ENCODE measurements around the gene FREY1. TPM values are rescaled to one million over a fixed set of nuclear protein-coding genes. Genes with fewer than 3 reads are reported as not detected.

The FREY1 gene
- total RNA-seq, 1 experiment from 2014 or later: 0.76 TPM

GRCh38 chr11:45929486-45930030, 22.5 kb upstream of the FREY1 start:
- DNase-seq (ENCODE audit: low read depth): peak; percentile 42

DNA sequence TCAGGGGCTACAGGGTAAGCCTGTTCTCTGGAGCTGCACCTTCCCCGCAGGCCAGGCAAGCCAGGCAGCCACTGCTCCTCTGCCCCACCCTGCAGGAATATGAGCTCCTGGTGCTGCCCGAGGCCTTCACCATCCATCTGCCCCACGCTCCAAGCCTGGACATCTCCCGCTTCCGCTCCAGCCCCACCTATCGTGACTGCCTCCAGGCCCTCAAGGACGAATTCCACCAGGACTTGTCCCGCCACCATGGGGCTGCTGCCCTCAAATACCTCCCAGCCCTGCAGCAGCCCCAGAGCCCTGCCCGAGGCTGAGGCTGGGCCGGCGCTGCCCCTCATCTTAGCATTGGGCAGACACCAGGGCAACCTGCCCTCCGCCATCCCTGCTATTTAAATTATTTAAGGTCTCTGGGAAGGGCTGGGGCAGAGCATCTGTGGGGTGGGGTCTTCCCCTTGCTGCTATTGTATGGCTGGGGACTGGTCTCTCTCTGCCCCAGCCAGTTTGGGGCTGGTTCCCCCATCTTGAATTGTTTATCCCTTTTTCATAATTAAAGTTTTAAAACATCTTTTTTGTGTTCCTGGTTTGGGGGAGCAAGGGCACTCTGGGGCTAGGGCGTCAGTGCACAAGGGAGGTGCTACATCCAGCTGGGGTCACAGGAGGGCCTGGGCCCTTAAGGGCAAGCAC, 21.6 kb upstream of the FREY1 start:
- no peak for DNase-seq (ENCODE audit: low read depth)

DNA sequence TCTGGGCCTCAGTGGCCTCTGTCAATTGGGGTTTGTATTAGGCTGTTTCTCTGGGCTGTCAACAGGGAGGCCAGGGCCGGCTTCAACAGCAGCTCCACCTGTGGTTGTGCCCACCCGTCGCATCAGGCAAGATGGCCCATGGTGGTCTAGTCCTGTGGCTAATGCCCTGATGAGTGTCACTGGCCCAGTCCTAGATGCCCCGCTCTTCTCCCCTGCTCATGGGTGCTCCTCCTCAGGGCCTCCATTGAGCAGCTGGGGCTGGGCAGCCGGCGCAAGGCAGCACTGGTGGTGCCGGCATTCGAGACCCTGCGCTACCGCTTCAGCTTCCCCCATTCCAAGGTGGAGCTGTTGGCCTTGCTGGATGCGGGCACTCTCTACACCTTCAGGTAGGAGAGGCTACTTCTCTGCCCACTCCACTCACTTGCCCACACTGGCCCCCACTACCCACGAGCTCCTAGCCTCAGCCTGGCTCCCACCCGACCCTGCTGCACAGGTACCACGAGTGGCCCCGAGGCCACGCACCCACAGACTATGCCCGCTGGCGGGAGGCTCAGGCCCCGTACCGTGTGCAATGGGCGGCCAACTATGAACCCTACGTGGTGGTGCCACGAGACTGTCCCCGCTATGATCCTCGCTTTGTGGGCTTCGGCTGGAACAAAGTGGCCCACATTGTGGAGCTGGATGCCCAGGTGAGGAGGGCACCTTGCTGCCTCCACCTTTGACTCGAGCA, 20.8 kb upstream of the FREY1 start:
- no peak for DNase-seq (ENCODE audit: low read depth)

GRCh38 chr11:45927332-45927683, 20.2 kb upstream of the FREY1 start:
- no peak for DNase-seq (ENCODE audit: low read depth)

DNA sequence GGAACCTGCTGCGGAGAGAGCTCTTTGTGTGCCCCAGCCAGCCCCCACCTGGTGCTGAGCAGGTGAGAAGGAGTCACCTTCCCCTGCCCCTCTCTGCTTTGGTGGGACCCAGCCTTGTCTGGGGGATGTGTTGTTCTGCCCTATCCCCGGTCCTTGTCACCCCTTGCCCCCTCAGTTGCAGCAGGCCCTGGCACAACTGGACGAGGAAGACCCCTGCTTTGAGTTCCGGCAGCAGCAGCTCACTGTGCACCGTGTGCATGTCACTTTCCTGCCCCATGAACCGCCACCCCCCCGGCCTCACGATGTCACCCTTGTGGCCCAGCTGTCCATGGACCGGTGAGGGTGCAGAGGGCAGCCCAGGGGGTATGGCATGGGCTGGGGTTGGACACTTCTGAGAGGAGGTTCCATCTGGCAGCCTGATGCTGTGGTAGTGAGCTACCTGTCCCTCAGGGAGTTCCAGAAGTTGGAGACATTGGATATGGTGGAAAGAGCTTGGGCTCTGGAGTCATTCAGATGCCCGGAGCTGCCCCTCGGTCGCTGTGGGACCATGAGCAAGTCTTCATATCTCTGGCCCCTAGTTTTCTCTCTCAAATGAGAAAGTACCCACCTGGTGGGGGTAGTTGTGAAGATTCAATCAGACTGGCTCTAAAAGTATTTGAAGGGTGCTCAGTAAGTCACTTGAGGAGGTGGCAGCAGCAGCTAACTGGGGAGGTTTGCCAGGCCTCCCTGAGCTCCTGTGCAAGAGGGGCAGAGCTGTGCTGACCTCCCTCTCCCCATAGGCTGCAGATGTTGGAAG, 19.7 kb upstream of the FREY1 start:
- no peak for DNase-seq (ENCODE audit: low read depth)

DNA sequence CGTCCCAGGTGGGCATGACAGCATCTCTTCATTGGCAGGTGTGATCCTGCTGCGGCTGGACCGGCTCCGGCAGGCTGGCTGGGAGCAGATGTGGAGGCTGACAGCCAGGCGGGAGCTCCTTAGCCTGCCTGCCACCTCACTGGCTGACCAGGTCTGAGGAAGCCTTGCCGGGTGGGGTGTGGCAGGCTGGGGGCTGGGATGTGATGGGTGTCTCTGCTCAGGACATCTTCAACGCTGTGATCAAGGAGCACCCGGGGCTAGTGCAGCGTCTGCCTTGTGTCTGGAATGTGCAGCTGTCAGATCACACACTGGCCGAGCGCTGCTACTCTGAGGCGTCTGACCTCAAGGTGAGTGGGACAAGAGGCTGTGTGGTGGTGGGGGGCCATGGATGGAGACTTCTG, 18.9 kb upstream of the FREY1 start:
- no peak for DNase-seq (ENCODE audit: low read depth)

GRCh38 chr11:45925550-45925949, 18.5 kb upstream of the FREY1 start:
- DNase-seq (ENCODE audit: low read depth): no peak

GRCh38 chr11:45924927-45925326, 17.9 kb upstream of the FREY1 start:
- no peak for DNase-seq (ENCODE audit: low read depth)

GRCh38 chr11:45924036-45924915, 17.2 kb upstream of the FREY1 start:
- no peak for DNase-seq (ENCODE audit: low read depth)

DNA sequence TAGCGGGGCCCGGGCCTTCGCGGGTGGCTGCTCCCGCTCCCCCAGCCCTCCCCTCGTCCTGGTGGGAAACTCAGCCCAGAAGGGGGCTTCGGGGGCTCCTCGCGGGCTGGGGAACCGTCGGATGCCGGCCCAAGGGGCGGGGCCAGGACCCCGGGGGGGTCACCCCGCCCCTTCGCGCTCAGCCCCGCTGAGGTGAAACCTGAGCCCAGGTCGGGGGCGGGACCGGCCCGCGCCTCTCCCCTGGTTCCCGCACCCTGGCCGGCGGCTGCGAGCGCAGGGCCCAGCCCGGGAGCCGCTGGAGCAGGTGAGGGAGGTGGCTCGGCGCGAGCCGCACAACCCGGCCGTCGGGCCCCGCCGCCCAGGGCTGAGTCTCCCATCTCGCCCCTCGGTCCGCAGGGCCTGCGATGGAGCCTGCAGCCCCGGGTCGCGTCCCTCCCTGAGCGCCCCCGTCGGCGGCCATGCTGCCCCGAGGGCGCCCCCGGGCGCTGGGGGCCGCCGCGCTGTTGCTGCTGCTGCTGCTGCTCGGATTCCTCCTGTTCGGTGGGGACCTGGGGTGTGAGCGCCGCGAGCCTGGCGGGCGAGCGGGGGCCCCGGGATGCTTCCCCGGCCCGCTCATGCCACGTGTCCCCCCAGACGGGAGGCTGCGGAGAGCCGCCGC, 15.5 kb upstream of the FREY1 start, which contains the start of gene LARGE2:
Gene LARGE2, plus strand, starts transcription at position 232 of the 658 bp plus-strand sequence. Its CDS starts 227 bp downstream, at position 459.
- DNase-seq (ENCODE audit: low read depth): no peak

- no peak for DNase-seq (ENCODE audit: low read depth)
These were observed 14.7 kb upstream of the FREY1 start for GRCh38 chr11:45921561-45922424.

GRCh38 chr11:45920531-45921477, 13.7 kb upstream of the FREY1 start:
- no peak for DNase-seq (ENCODE audit: low read depth)

GRCh38 chr11:45919806-45920530, 12.9 kb upstream of the FREY1 start:
- DNase-seq (ENCODE audit: low read depth): no peak

DNA sequence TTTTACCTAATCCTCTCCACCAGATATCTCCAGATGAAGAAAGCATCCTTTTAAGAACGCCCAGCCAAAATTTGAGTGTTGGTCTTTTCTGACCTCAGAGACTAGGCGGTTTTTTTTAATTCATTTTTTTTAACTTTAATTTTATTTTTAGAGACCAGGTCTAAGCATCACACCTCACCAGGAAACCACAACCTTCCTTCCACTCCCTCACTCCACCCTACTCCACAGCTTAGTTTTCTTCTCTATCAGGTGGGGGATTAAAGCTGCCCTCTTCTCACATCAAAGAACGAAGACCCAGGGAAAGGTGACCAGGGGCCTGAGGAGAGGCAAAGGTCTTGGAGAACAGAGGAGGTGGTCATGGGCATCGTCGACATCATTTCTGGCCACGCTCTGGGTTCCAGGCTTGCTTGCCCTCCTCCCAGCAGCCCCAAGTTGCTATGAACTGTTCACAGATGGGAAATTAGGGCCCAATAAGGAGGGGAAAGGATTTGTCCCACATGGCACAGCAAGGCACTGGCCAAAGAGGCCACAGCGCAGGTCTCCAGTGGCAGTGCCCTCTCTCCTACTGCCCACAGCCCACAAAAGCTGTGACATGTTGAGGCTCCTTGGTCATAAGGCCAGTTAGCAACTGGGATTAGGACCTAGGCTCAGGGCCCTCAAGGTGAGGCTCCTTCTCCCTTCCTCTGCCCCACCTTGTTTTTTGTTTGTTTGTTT, 12.0 kb upstream of the FREY1 start:
- no peak for DNase-seq (ENCODE audit: low read depth)

- peak; percentile 73 for DNase-seq (ENCODE audit: low read depth)
These were observed 11.4 kb upstream of the FREY1 start for GRCh38 chr11:45918331-45918941.

GRCh38 chr11:45917623-45918330, 10.7 kb upstream of the FREY1 start, which contains the start of gene PEX16:
Gene PEX16, minus strand, starts transcription at chr11:45917877. Its CDS starts 66 bp downstream, at chr11:45917811.
- peak; percentile 99 for DNase-seq (ENCODE audit: low read depth)

Measured in HT1080 (cell line).